K562 (cell line): ENCODE results near the gene MYL11. TPM values are rescaled to one million over a fixed set of nuclear protein-coding genes. Genes with fewer than 3 reads are reported as not detected.
A peak's percentile ranks its signal among the peaks of the same experiment; 100 is the strongest.

Experiments
- ARID1B ChIP-seq: fragments of 450-650 bp; IDR thresholded peaks from 2 replicates; pipeline ENCODE4 v1.6.1; 2016; ENCODE audit warnings: antibody characterized with exemption, mild to moderate bottlenecking, inconsistent platforms
- E2F1 ChIP-seq: sonication (generic); formaldehyde crosslinking; IDR thresholded peaks from 2 replicates; pipeline ENCODE4 v1.8.1; 2023; ENCODE audit warnings: mild to moderate bottlenecking, missing genetic modification reagents, moderate library complexity
- GABPB1 ChIP-seq: sonication (generic); formaldehyde crosslinking; IDR thresholded peaks from 2 replicates; pipeline ENCODE4 v1.8.0; 2022; ENCODE audit warnings: mild to moderate bottlenecking, missing genetic modification reagents
- GMEB1 ChIP-seq: fragments of 250-450 bp; sonication (Bioruptor Pico); IDR thresholded peaks from 2 replicates; pipeline ENCODE4 v1.4.0; 2020; ENCODE audit warnings: mild to moderate bottlenecking
- IFI16 ChIP-seq: fragments of 250-450 bp; sonication (Bioruptor Pico); IDR thresholded peaks from 2 replicates; pipeline ENCODE4 v2.1.2; 2022; ENCODE audit warnings: mild to moderate bottlenecking, inconsistent platforms
- MTA3 ChIP-seq: fragments of 450-650 bp; formaldehyde crosslinking; IDR thresholded peaks from 2 replicates; pipeline ENCODE4 v1.6.1; 2017; ENCODE audit warnings: mild to moderate bottlenecking, borderline replicate concordance
- NFXL1 ChIP-seq: fragments of 450-650 bp; formaldehyde crosslinking; IDR thresholded peaks from 2 replicates; pipeline ENCODE4 v1.4.0; 2021; ENCODE audit warnings: mild to moderate bottlenecking
- PHB2 ChIP-seq: fragments of 450-650 bp; IDR thresholded peaks from 2 replicates; pipeline ENCODE4 v1.6.1; 2017; ENCODE audit warnings: low read depth
- PRDM10 ChIP-seq: fragments of 450-650 bp; IDR thresholded peaks from 2 replicates; pipeline ENCODE4 v1.6.1; 2018; ENCODE audit not compliant: partially characterized antibody
- TBP ChIP-seq: optimal IDR thresholded peaks from 2 replicates; pipeline ENCODE3; 2011; ENCODE audit warnings: low read depth, low read length, improper control_type of control experiment
- TRIM28 ChIP-seq: fragments of 450-650 bp; IDR thresholded peaks from 2 replicates; pipeline ENCODE4 v1.6.1; 2017
- XRCC5 ChIP-seq: fragments of 200-400 bp; formaldehyde crosslinking; IDR thresholded peaks from 2 replicates; pipeline ENCODE4 v1.6.1; 2017; ENCODE audit warnings: low read depth, mild to moderate bottlenecking, low read length
- ZNF224 ChIP-seq: sonication (generic); formaldehyde crosslinking; IDR thresholded peaks from 2 replicates; pipeline ENCODE4 v1.8.0; 2022; ENCODE audit warnings: mild to moderate bottlenecking, missing genetic modification reagents
- ZNF395 ChIP-seq: fragments of 200-800 bp; sonication (Bioruptor generic); IDR thresholded peaks from 2 replicates; pipeline ENCODE4 v1.6.1; 2017; ENCODE audit warnings: missing genetic modification characterization, missing compliant biosample characterization
- ZNF518B ChIP-seq: fragments of 250-450 bp; sonication (Bioruptor Pico); IDR thresholded peaks from 2 replicates; pipeline ENCODE4 v1.5.0; 2021; ENCODE audit warnings: mild to moderate bottlenecking, moderate library complexity
- ZNF717 ChIP-seq: fragments of 250-450 bp; sonication (Bioruptor Pico); IDR thresholded peaks from 2 replicates; pipeline ENCODE4 v1.5.0; 2021
- polyA plus RNA-seq, 8 experiments: library from polyadenylated mRNA; depleted of rRNA in 4 of 8; stranded (reverse) in 5 of 8; unstranded in 3 of 8; fragments of >200 nt; fragmentation: Nextera tagmentation in 2 of 8; fragmentation: Illumina TruSeq in 1 of 8; extraction: Ambion mirVana in 2 of 8; extraction: Trizol in 1 of 8; gene quantifications; 2 replicates each; pipeline versions ENCODE4 v1.2.1 to v1.2.3, GENCODE V29; 2011 to 2014; ENCODE audit warnings: inconsistent platforms in 1 of 8, missing spikeins in 1 of 8
- total RNA-seq, 7 experiments: library from RNA; depleted of rRNA in 6 of 7; stranded (reverse); fragments of >200 nt in 6 of 7; fragmentation: Illumina TruSeq in 2 of 7; extraction: Trizol in 2 of 7; gene quantifications; 2 replicates each; pipeline versions ENCODE4 v1.2.1 to v1.2.3, GENCODE V29; 2011 to 2021; ENCODE audit warnings: low replicate concordance in 1 of 7

Gene MYL11
- total and polyA plus RNA-seq, 9 of the 15 experiments (the other 6 are each of a cell fraction or from before 2014, with no cell fraction given) = 0.31 to 1.5 (median 0.73) TPM; not detected in 4

GRCh38 chr16:30378236-30379157 lies 3.9 kb downstream of the MYL11 start (continued):
- TF ChIP-seq PRDM10 (peak; percentile 40), IFI16 (CRISPR knock-in tag) (no peak), PHB2 (no peak), E2F1 (CRISPR knock-in tag) (peak; percentile 36; the same call in 1 of the 2 replicates), ZNF518B (no peak), ZNF224 (CRISPR knock-in tag) (no peak), NFXL1 (CRISPR knock-in tag) (no peak), GMEB1 (peak; percentile 27; the same call in 1 of the 2 replicates), XRCC5 (no peak), ZNF717 (CRISPR knock-in tag) (no peak), GABPB1 (CRISPR knock-in tag) (peak; percentile 59), TBP (peak; percentile 60), ARID1B (peak; percentile 14; the same call in 1 of the 2 replicates), TRIM28 (no peak), MTA3 (peak; percentile 73), ZNF395 (CRISPR knock-in tag) (peak; percentile 44; the same call in 1 of the 2 replicates)
